NCI-H2107 treated with DMSO at 0.1 percent for 48 hours (cell line): ENCODE data around the gene KIAA1586.
A peak's percentile ranks its signal among the peaks of the same experiment; 100 is the strongest.
"Not testable (repeated sequence)": the region's sequence is repeated elsewhere in the genome, so short reads cannot be mapped to it uniquely, and the experiment has no call there.

Source experiments
- DNase-seq: peaks from one replicate; lab custom pipeline; 2025; ENCODE audit not compliant: unreplicated experiment; lab: John Stamatoyannopoulos, UW

Gene KIAA1586

DNA sequence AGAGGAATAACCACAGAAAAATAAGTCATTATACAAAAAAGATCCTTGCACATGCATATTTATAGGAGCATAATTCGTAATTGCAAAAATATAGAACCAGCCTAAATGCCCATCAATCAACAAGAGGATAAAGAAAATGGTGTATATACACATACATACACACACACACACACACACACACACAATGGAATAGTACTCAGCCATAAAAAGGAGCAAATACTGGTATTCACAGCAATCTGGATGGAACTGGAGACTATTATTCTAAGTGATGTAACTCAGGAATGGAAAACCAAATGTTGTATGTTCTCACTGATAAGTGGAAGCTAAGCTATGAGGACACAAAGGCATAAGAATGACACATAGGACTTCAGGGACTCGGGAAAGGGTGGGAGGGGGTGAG lies 1.9 kb upstream of the KIAA1586 start:
- DNase-seq = no peak

DNA sequence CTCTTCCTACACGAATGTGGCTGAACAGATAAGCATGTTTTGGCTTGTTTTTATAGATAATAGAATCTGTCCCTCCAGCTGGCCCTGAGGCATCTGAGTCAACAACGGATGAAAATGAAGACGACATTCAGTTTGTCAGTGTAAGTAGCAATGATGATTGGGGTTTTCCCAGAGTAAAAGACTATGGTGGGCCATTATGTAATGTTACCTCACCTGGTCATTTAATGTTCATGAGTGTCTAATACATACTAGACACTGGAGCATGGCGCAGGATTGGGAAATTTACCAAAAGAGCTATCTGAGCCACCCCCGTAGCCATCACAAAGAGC lies 728 bp downstream of the KIAA1586 start:
- DNase-seq = not testable (repeated sequence)

DNA sequence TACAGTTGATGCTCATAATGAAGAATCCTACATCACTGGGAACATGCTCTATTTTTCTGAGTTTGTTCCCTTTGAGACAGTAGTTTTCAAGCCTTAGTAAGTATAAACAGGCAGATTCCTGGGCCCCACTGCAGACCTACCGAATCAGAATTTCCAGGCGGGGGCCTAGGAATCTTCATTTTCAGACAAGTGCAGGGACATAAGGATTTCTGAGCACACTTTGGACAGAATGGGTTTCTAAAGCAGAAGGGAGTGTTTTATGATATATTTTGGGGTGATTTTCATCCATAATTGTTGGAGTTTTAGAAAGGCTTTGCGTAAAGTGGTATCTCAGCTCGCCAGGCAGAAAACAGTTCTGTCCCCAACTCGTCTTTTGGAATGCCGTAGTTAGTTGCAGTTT lies 1.4 kb downstream of the KIAA1586 start:
- not testable (repeated sequence) for DNase-seq

DNA sequence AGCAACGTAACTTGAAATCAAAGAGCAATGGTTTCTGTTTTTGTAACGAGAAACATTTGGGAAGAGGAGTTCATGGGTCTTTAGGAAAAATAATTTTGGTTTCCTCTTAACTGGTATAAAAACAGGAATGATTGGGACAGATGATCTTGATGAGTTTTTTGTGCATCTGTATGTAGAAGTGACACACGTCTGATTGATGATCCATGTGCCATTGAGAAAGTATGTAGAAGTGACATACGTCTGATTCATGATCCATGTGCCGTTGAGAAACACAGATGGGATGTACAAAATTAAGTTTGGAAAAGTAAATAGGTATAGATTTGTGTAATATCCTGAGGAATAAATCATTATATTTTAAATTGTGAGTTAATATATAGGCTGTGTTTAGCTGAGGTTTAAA lies 2.1 kb downstream of the KIAA1586 start:
- DNase-seq = no peak

DNA sequence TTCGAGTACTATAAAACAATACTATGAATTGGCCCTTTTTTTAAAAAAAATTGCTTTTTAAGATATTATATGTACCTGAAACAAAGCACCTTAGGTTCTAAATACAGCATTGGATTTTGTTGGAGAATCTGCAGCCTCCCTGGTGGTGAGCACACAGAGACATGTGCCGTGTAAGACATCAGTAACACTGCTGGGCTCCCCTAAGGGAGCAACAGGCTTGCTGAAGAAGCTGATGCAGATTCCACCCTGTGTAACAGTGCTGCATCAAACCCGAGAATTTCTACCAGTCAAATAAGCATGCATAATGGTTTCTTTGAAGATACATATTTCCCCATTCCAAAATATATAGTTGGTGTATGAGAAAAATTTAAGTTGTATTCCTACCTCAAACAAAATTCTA lies 17.4 kb downstream of the KIAA1586 start:
- DNase-seq = no peak

DNA sequence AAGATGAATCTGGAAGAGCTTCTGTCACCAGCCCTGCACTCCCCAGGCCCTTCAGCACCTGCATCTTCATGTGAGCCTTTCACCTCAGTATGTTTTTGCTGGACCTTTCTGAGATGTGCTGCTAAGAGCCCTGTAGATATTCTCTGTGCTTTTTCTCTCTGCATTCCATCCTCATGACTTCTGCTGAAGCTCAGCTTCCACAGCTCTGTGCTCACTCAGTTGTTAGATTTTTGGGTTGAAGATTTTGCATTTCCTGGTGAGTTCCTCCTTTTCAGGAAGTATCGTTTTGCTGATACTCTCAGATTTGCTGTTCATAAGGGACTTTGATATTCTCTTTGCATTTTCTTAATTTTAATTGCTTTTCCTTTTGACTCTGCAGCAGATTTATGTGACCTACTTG lies 18.3 kb downstream of the KIAA1586 start:
- DNase-seq = no peak

DNA sequence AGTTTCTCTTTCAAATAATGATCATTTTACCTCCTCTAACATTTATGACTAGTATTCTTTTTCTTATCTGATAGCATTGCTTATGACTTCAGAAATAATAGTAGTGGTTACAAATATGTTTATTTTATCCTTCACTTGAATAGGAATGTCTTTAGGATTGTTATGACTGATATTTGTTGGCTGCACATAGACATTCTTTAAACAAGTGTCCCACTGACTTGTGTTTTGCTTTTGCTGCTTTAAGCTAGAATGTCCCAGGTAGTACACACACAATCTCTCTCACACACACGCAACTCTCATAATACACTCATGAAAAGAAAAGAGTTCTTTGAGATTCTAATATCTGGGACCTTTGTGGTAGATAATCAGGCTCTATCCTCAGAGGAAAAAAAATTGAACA lies 21.6 kb downstream of the KIAA1586 start:
- DNase-seq = no peak

DNA sequence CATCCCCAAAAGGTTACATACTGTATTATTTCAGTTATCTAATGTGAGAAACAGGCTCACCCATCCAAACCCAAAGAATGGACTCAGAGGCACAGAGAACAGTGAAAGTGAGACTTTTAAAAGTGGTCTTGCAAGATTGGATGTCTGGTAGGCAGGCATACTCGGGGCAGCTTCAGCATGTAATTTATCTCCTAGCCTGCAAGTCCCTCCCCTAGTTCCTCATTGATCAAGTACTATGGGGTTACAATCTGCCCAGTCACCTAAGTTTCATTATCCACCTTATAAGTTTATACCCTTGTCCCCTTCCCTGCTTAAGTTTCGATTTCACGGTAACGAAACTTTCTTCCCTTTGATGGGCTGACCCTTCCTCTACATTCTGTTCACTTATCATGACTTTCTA lies 22.7 kb downstream of the KIAA1586 start:
- no peak for DNase-seq

DNA sequence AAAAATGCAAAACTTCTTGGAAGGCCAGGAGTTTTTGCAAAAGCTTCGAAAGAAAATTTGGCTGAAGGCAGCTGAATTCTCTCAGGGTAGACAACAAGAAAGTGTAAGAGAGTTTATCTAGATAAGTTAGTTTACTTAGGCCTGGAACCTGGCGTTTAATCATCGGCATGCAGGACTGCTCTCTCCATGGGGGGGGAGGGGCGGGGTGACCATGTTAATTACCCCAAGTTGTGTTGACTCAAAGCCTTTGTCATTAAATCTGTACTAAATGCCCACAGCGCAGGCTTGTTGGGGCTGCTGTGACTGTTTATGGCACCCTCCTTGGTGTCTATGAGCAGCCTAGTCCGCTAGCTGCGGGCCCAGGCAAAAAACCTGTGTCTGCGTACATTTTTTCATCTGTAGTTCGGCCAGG lies 23.4 kb downstream of the KIAA1586 start:
- no peak for DNase-seq

DNA sequence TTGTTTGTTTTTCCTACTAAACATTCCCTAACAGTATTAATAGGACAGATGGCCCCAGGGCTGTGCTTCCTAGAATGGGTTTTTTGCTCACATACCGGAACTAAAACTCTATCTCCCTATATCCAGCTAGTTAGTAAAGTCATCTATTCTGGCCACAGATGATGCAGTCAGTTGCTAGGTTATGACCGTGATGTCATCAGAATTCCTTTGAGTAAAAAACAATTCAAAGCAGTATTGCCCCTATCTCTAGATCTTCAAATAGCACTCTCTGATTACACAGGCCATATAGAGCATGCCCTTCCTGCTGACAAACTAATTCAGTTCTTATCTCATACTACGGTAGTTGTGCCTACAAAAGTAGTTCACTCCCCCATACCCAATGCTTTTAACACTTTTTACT lies 25.6 kb downstream of the KIAA1586 start:
- no peak for DNase-seq

DNA sequence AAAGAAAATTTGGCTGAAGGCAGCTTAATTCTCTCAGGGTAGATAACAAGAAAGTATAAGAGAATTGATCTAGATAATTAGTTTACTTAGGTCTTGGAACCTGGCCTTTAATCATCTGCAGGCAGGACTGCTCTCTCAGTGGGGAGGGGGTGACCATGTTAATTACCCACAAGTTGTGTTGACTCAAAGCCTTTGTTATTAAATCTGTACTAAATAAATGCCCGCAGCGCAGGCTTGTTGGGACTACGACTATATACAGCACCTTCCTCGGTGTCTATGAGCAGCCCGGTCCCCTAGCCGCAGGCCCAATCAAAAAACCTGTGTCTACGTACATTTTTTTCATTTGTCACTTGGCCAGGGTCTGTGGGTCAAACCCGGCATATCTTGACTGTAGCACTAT lies 27.9 kb downstream of the KIAA1586 start:
- DNase-seq = no peak

DNA sequence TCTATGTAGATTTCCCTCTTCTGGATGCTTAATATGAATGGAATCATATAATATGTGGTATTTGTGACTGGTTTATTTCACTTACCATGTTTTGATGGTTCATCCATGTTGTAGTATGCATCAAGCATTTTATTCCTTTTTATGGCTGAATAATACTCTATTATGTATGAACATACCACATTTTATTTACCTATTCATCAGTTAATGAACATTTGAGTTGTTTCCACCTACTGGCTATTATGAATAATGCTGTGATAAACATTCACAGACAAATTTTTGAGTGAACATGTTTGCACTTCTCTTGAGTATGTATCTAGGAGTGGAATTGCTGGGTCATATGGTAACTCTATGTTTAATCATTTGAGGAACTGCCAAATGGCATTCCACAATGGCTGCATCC lies 28.6 kb downstream of the KIAA1586 start:
- DNase-seq = no peak

DNA sequence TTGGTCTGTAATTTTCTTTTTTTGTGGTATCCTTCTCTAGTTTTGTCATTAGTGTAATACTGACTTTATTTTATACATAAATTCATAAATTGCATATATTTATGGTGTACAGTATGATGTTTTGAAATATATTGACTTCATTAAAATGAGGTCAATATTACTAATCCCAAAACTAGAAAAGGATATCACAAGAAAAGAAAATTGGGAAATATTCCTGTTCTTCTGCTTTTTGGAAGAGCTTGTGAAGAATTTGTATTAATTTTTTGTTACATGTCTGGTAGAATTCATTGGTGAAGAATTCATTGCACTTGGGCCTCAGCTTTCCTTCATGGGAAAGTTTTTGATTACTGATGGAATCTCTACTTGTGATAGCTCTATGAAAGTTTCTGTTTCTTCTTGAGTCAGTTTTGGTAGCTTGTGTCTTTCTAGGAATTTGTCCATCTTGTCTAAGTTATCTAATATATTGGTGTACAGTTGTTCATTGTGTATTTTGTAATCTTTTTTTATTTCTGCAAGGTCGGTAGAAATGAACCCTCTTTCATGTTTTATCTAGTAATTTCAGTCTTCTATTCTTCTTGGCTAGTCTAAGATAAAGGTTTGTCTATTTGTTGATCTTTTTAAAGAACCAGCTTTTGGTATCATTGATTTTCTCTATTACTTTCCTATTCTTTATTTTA lies 32.2 kb downstream of the KIAA1586 start:
- DNase-seq = no peak

DNA sequence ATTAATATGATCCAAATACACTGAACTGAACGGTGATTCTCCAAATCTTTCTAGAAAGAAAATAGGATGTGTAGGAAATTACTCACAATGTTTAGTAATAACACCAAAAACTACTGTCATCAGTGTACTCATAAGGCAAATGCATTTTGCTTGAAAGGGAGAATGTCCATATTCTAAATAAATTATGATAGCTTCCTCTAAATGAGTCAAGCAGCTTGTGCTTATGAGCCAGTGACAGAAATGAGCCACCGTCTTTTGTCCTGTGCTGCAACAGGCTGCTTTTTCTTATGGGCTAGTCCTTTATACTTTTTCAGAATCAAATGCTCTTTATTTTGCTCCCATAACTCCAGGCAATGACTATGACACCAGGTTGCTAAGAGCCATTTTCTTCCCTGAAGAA lies 39.0 kb downstream of the KIAA1586 start:
- DNase-seq = no peak

DNA sequence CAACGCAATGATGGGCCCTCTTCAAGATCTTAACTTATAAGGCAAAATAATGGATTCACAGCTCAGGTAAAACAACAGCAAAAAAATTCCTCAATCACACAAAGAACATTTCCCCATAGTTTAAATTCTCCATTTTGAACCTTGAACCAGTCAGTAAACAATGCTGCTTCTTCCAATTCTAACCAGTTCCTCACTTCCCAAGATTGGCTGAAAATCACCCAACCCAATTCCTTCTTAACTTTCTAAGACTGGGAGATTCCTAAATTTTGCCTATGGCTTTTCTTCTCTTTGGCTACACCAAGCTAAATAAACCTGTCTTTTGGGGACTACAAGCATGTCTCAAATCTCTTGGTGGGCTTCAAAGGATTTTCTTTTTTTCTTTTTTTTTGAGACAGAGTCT lies 40.4 kb downstream of the KIAA1586 start:
- DNase-seq = no peak

DNA sequence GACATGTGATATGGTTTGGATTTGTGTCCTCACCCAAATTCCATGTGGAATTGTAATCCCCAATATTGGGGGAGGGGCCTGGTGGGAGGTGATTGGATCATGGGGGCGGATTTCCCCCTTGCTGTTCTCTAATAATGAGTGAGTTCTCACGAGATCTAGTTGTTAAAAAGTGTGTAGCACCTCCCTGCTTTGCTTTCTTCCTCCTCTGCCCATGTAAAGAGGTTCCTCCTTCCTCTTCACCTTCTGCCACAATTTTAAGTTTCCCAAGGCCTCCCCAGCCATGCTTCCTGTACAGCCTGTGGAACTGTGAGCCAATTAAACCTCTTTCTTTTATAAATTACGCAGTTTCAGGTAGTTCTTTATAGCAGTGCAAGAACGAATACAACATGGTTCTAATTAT lies 41.4 kb downstream of the KIAA1586 start:
- no peak for DNase-seq

DNA sequence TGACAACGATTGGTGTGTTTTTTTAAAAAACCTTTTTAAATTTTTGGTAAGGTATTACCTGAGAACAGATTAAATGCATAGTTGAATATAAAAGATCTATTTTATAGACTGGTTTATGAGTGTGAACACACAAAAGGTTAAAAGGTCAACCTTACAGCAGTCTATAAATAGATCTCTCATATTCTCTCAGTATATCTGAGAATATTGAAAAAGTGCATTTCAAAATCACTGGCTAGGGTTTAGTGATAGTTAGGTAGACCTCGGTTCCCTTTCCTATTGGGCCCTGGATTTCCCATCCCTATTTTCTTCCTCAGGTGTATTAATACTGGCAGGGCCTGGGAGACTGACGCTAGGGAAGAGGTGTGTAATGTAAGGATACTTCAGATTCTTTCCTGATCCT lies 42.8 kb downstream of the KIAA1586 start:
- no peak for DNase-seq

DNA sequence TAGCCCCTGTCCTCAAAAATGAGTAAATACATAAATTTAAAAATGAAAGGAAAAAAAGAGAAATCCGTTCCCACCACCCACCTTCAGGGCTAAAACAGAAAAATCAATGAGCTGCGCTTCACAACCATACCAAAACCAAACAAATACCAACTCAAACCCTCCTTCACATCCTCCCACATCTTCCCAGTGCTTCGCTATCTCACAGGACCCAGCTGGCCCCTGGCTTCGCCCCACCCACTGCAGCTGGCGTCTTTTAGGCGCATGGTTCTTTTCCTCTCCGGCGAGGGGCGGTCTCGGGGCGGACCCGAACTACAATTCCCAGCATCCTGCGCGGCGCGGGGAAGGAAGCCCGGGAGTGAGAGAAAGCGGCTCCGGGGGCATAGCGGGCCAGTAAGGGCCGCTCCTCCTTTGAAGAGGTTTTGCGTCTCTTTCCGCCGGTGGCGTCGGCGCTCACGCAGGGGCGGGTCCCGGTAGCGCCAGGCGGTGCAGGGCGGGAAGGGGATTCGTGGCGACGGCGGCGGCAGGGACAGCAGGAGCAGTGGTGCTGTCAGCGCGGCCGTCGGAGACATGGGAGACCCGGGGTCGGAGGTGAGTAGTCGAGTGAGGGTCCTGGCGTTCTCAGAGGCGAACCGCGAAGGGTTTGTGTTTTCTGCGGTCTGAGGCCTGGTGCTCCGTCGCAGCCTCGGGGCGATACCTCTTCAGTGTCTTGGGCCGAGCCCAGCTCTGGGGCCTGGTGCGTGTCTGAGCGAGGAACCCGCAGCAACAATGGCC lies 43.4 kb downstream of the KIAA1586 start, which contains the start of gene ZNF451:
TSS of gene ZNF451 (plus strand) at position 502 of the 771 bp plus-strand sequence. CDS start at position 568, 66 bp downstream.
- peak; percentile 75 for DNase-seq

DNA sequence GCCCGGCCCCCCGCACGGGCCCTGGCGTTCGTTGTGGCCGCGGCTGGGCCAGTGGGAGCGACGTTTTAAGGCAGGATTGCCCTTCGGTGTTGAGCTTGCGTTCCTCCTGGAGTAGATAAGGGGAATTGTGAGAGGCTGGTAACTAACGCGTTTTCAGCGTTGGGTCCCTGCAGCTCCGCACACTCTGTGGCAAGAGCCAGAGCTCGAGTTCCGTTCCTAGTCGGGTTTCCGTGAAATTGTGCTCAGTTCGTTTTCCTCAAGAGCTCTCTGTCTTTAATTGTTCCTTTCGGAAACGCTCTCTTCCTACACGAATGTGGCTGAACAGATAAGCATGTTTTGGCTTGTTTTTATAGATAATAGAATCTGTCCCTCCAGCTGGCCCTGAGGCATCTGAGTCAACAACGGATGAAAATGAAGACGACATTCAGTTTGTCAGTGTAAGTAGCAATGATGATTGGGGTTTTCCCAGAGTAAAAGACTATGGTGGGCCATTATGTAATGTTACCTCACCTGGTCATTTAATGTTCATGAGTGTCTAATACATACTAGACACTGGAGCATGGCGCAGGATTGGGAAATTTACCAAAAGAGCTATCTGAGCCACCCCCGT lies 44.1 kb downstream of the KIAA1586 start:
- not testable (repeated sequence) for DNase-seq

DNA sequence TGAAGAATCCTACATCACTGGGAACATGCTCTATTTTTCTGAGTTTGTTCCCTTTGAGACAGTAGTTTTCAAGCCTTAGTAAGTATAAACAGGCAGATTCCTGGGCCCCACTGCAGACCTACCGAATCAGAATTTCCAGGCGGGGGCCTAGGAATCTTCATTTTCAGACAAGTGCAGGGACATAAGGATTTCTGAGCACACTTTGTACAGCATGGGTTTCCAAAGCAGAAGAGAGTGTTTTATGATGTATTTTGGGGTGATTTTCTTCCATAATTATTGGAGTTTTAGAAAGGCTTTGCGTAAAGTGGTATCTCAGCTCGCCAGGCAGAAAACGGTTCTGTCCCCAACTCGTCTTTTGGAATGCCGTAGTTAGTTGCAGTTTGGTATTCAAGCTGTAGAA lies 44.9 kb downstream of the KIAA1586 start:
- not testable (repeated sequence) for DNase-seq

DNA sequence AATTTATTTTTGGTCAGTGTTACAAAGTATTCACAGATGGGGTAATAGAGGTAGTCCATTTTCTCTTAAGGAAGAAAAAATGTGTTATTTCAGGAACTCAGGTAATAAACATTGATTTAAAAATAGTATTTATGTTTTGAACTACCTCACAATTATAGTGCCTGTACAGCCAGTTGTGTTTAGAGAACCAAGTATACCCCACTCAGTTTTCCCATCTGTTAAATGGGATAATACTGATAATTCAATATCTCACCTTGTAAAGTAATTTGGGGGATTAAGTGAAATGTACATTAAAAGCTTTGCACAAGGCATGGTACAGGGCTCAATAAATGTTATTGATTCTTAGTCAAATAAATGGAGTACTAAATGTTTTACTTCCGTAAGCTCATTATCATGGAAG lies 48.2 kb downstream of the KIAA1586 start:
- DNase-seq = no peak

DNA sequence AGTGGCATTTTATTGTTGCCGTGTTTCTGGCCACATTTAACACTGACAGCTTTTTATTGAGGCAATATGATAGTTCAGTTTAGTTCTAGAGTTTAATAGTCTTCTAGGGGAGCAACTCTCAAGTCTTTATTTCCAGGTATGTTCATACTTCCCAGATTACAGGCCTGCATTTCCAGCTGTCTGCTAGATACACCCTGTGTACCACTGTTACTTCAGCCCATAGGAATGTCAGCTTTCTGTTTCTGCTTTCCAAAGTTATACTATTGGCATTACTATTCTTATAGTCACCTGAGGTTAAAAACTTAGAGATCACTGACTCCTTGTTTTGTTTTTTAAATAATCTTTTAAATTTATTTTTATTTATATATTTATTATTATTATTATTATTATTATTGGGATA lies 51.1 kb downstream of the KIAA1586 start:
- no peak for DNase-seq
